Astrocyte of the hippocampus (primary cell): ENCODE results near the gene PDIA6.
A peak's percentile ranks its signal among the peaks of the same experiment; 100 is the strongest.
"Not testable (repeated sequence)": the region's sequence is repeated elsewhere in the genome, so short reads cannot be mapped to it uniquely, and the experiment has no call there.

Experiments
- DNase-seq: peaks from one replicate; pipeline ENCODE4 v3.0.0; 2011; ENCODE audit warnings: low read depth, low spot score

Gene PDIA6

DNA sequence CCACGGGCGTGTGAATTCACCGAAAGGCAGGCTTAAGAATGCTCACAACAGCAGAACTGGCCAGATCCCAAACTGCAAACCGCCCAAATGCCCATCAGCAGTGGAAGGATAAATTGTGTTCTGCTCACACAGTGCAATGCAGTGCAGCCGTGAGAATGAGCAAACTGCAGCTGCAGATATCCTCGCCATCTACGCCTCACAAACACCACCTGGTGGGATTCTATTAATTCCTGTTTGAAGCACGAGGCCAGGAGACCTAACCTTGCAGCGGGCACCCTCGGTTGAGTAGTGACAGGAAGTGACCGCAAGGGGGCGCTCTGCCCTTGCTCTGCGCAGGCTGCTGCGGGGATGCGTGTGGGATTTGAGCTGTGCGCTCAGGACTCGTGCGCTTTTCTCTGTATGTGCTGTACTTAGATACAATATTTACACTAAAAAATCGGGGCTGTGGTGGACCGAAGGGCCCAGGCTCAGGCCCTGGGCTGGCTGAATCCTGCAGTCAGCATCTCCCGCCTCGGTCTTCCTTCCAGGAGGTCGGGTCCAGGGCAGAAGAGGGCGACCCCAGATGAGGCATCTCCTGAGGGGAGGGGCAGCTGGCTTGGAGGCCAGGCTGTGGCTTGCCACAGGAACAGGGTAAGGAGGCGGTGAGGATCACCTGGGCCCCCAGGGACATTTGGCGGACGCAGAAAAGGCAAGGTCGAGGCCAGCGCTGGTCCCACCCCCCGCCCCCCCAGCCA is 19.8 kb upstream of the PDIA6 start:
- peak; percentile 92 for DNase-seq

DNA sequence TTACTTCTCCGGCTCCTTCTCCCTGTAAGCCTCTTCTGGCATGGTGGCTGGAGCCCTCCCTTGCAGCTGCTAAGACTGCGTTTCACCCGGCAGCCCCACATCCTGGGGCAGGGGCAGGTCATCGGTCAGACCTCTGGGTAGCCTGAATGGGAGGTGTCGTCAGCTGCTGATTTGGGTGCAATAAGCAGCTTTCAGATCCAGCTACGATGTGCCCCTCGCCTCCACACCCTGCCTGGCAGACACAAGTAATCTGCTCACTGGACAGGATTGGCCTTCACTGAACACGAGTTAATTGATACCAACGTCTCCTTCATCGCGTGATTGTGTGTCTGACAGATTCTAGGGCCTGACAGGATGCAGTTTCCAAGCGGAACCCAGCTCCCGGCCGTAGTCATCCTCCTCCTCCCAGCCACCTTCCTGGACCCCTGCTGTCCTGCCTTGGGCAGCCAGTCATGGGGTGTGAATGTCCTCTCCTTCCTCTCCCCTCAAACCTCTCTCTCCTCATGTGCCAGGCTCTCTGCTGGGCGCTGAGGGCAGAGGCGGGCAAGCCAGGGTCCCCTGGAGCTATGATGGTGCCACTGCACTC is 18.9 kb upstream of the PDIA6 start:
- DNase-seq, result no peak

DNA sequence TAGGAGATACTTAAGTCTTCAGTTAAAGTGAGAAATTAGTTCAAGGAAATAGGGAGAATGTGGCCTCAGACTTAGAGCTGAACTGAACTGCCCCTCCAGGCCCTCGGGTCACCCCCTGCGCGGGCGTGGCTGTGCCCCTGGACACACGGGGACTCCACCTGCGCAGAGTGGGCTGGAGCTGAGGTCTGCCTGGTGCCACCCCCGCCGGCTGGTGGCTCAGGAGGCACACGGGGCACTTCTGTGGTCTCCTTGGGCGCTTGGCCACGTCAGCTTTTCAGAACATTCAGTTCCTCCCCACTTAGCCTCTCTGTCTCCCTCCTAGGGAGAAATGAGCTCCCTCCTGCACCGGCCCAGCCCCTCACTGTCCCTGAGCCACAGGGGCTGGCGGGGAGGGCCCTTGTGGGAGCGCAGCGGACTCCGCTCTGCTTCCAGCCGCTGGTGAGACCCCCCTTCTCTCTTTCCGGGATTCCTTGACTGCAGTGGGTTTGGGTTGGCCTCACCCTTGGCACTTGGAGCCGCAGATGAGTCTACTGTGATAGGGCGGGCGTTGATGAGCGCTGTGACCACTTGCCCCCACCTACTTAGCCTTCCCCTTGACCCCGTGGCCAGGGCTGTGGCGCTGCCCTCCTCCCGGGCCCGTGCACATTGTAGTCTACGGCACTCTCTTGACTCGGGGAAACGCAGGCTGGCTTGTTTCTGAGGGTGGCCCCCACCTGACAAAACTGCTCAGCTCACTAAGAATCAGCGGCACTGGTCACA is 18.2 kb upstream of the PDIA6 start:
- DNase-seq, result no peak

DNA sequence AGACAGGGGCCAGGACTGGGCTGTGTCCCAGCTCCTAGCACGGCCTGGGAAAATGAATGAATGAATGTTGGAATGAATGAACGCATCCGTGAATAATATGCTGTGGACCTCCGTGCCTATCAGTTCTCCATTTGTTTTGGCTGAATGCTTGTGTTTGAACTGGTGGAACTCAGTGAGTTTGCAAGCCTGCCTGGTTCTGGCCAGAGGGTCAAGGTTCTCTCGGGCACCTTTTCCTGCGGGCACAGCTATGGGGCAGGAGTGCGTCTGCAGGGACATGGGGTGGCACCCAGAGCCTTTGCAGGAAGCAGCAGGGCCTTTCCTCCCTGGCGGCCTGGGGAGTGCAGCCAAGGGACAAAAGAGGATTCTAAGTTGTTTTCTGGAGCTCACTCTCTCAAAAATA is 17.6 kb upstream of the PDIA6 start:
- no peak for DNase-seq

GRCh38 chr2:10829299-10829698 is 16.7 kb upstream of the PDIA6 start:
- no peak for DNase-seq

GRCh38 chr2:10828346-10828745 is 15.8 kb upstream of the PDIA6 start:
- DNase-seq, result no peak

- no peak for DNase-seq
Observed at GRCh38 chr2:10826625-10827024, 14.0 kb upstream of the PDIA6 start.

DNA sequence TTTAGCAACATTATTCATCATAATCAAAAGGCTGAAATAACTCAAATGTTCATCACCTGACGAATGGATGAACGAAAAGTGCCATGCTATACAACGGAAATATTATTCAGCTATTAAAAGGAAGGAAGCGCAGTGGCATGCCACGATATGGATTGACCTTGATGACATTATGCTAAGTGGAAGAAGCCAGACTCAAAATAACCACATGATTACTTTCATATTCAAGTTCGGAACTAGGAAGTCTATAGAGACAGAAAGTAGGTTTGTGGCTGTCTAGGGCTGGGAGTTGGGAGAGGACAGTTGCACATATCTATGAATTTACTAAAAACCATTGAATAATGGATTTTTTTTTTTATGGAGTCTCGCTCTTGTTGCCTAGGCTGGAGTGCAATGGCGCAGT is 13.4 kb upstream of the PDIA6 start:
- DNase-seq, result no peak

GRCh38 chr2:10824191-10824590 is 11.6 kb upstream of the PDIA6 start:
- no peak for DNase-seq

GRCh38 chr2:10820978-10821695 is 8.6 kb upstream of the PDIA6 start:
- no peak for DNase-seq

DNA sequence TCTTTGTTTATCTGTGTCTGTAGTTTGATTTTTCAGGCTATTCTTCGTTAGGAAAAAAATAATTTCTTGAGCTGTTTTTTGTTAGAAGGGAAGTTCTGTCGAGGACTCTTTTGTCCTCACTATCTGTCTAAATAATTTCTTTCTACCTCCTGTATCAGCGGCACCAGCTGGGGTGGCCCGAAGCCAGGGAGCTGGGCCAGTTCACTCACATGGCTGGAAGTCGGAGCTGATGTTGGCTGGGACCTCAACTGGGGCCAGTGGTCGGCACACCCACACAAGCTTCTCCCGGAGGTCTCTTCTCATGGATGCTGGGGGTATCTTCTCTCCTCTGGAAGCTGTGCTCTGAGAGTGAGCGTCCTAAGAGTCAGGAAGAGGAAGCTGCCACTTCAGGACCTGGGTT is 8.0 kb upstream of the PDIA6 start:
- DNase-seq, result no peak

- DNase-seq, result no peak
Observed at GRCh38 chr2:10819714-10820314, 7.2 kb upstream of the PDIA6 start.

DNA sequence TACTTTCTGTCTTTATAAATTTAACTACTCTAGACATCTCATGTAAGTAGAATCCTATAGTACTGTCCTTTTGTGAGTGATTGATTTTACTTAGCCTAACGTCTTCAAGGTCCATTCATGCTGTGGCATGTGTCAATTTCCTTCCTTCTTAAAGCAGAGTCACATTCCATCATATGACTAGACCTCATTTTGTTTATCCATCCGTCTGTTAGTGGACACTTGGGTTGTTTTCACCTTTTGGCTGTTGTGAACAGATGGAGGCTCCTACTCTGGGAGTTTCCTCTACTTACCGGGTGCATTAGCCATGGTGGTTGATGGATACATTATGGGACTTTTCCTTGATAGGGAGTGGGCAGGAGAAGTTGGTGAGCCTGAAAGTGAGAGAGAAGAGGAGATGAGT is 6.4 kb upstream of the PDIA6 start:
- DNase-seq, result no peak

GRCh38 chr2:10818305-10818704 is 5.7 kb upstream of the PDIA6 start:
- not testable (repeated sequence) for DNase-seq

DNA sequence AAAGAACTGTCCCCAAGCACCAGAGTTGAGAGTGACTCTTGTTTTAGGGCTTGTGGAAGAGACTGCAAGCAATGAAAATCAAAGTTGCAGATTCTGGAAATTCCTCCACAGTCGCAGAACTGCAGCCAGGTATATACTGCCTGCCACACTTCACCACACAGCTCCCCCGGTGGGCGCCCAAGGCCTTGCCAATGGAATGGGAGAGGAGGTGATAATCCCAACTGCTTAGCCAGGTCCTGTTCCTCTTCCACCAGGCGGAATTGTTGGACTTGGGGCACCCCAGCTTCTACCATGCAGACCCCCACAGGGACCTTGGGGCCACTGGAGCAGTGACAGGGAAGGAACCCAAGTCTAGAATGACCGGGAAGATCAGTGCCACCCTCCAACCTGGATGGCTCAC is 4.8 kb upstream of the PDIA6 start:
- no peak for DNase-seq

GRCh38 chr2:10814571-10815331 is 2.2 kb upstream of the PDIA6 start:
- no peak for DNase-seq

DNA sequence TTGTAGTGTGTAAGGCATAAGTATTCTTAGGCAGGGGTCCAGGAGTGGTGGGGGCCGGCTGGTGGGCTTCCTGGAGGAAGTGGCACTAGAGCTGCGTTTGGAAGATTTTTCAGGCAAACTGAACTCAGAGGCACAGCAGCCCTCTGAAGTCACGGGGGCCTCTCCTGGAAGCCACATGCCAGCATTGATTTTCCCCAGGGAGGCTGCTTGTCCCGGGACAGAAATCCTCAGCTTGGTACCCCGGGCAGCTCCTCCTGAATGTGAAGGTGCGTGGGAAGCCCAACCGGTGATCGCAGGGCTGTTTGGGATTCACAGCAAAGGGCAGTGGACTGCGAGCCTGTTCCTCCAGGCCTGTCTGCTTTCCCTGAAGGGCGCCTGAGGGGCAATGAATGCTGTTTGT is 1.6 kb upstream of the PDIA6 start:
- DNase-seq, result no peak

DNA sequence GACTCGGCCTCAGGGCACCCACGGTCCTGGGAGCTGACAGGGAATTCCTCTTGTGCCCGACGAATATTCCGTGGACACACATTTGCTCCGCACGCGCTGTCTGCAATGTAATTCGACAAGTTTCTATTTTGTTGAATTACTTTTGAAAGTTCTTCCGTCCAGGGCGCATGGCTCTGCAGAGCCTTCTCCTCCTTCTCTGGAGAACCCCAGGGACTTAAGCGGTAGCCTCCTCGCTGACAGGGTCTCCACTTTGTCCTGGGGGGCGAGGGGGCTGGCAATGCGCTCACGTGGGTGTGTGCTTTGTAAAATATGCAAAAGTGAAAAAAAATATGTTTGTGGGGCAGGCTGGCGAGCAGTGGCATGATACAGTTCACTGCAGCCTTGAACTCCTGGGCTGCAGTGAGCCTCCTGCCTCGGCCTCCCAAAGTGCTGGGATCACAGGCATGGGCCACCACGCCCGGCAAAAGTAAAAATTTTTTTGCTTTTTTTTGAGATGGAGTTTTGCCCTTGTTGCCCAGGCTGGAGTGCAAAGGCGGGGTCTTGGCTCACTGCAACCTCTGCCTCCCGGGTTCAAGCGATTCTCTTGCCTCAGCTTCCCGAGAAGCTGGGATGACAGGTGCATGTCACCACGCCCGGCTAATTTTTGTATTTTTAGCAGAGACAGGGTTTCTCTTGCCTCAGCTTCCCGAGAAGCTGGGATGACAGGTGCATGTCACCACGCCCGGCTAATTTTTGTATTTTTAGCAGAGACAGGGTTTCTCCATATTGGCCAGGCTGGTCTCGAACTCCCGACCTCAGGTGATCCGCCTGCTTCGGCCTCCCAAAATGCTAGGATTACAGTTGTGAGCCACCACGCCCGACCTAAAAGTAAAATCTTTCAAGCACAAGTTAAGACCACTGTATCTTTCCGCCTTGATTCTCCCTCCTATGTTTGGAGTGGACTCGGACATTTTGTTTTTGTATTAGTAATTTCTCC is 866 bp upstream of the PDIA6 start:
- not testable (repeated sequence) for DNase-seq

GRCh38 chr2:10811517-10811916 is 1.1 kb downstream of the PDIA6 start:
- peak; percentile 43 for DNase-seq
